Left hindlimb (tissue), 1 donor: ENCODE measurements around the gene ERC2.

Experiments used
- DNase-seq: peaks from one replicate; pipeline ENCODE4 v3.0.0-alpha.2; 2018

The ERC2 gene

GRCh38 chr3:55774856-55775255, 693.4 kb downstream of the ERC2 start:
- no peak for DNase-seq

- no peak for DNase-seq
Measured at GRCh38 chr3:55771503-55771902, 696.8 kb downstream of the ERC2 start.

GRCh38 chr3:55770077-55770476, 698.2 kb downstream of the ERC2 start:
- no peak for DNase-seq

GRCh38 chr3:55766753-55767152, 701.5 kb downstream of the ERC2 start:
- DNase-seq = no peak

GRCh38 chr3:55765906-55766701, 702.2 kb downstream of the ERC2 start:
- DNase-seq = no peak

- DNase-seq = no peak
Measured at GRCh38 chr3:55765398-55765797, 702.9 kb downstream of the ERC2 start.

- DNase-seq = no peak
Measured at GRCh38 chr3:55756976-55757375, 711.3 kb downstream of the ERC2 start.

GRCh38 chr3:55755516-55756205, 712.6 kb downstream of the ERC2 start:
- no peak for DNase-seq

GRCh38 chr3:55752911-55753310, 715.4 kb downstream of the ERC2 start:
- DNase-seq = no peak

GRCh38 chr3:55751730-55752129, 716.5 kb downstream of the ERC2 start:
- DNase-seq = no peak

GRCh38 chr3:55750525-55750924, 717.7 kb downstream of the ERC2 start:
- no peak for DNase-seq

GRCh38 chr3:55749036-55749435, 719.2 kb downstream of the ERC2 start:
- DNase-seq = no peak

GRCh38 chr3:55746808-55747413, 721.4 kb downstream of the ERC2 start:
- DNase-seq = no peak

GRCh38 chr3:55742832-55743136, 725.5 kb downstream of the ERC2 start:
- no peak for DNase-seq

- no peak for DNase-seq
Measured at GRCh38 chr3:55742022-55742831, 726.0 kb downstream of the ERC2 start.

- DNase-seq = no peak
Measured at GRCh38 chr3:55737186-55737585, 731.1 kb downstream of the ERC2 start.

- no peak for DNase-seq
Measured at GRCh38 chr3:55735976-55736375, 732.3 kb downstream of the ERC2 start.

GRCh38 chr3:55731741-55732140, 736.5 kb downstream of the ERC2 start:
- no peak for DNase-seq

- no peak for DNase-seq
Measured at GRCh38 chr3:55729546-55729945, 738.7 kb downstream of the ERC2 start.

GRCh38 chr3:55728461-55729100, 739.7 kb downstream of the ERC2 start:
- DNase-seq = no peak

- no peak for DNase-seq
Measured at GRCh38 chr3:55726501-55726775, 741.8 kb downstream of the ERC2 start.

GRCh38 chr3:55725681-55726500, 742.4 kb downstream of the ERC2 start:
- DNase-seq = no peak
